HepG2 (cell line): ENCODE measurements around the gene GATD1. TPM values are rescaled to one million over a fixed set of nuclear protein-coding genes. Genes with fewer than 3 reads are reported as not detected.

Source experiments
- ATAC-seq: fragments of 200-7000 bp; cut with Tn5 transposase; 3 replicates; pipeline ENCODE4 v1.9.1; 2020; ENCODE audit warnings: mild to moderate bottlenecking, moderate library complexity
- BruUV-seq: library from RNA; stranded (reverse); fragments of 400-500 nt; replicated peaks from 2 replicates; lab custom pipeline; 2021; lab: Mats Ljungman, UMichigan
- CTCF ChIA-PET: fragments of 300-600 bp; formaldehyde crosslinking; extraction: SDS; loops from one replicate; lab custom pipeline; 2021; ENCODE audit warnings: low total read pairs, inconsistent platforms, low intra/inter-chr PET ratio; lab: Yijun Ruan, JAX
- POLR2A ChIA-PET: fragments of 350-600 bp; sonication (Branson Sonifier 250); formaldehyde crosslinking; loops from one replicate; lab custom pipeline; 2020; ENCODE audit warnings: antibody characterized with exemption, inconsistent platforms; lab: Yijun Ruan, JAX
- DNase-seq: peaks from one replicate; pipeline ENCODE4 v3.0.0-alpha.2; 2015; ENCODE audit warnings: low spot score
- FAIRE-seq: peaks from 3 replicates; lab custom pipeline; 2011; peaks lifted over from hg19 to GRCh38; lab: Jason Lieb, UNC
- H2AFZ ChIP-seq: one replicate; pipeline ENCODE4 v1.6.1; 2011; ENCODE audit warnings: low read length, inconsistent platforms
- H3K27ac ChIP-seq: fragments of 300-600 bp; 3 replicates; pipeline ENCODE4 v1.8.0; 2011; ENCODE audit warnings: mixed run types, mild to moderate bottlenecking, mixed read lengths, low read length, inconsistent platforms; ENCODE audit not compliant: insufficient read depth; ENCODE audit errors: extremely low read length
- H3K27me3 ChIP-seq, 2 experiments: fragments of 200-600 bp in 1 of 2; 2 replicates in 1 of 2; 3 replicates in 1 of 2; pipeline versions ENCODE4 v1.6.0 to v1.8.0; 2011; ENCODE audit warnings: low read length in 2 of 2, mild to moderate bottlenecking in 2 of 2, moderate library complexity in 2 of 2, inconsistent platforms in 1 of 2; ENCODE audit not compliant: insufficient read depth in 2 of 2, control insufficient read depth in 1 of 2
- H3K36me3 ChIP-seq, 2 experiments: fragments of 200-600 bp in 1 of 2; replicated peaks in 1 of 2; 2 replicates in 1 of 2; 3 replicates in 1 of 2; pipeline versions ENCODE4 v1.5.1 to v1.8.0; 2011; ENCODE audit warnings: low read length in 2 of 2, inconsistent platforms in 1 of 2; ENCODE audit not compliant: insufficient read depth in 2 of 2, control insufficient read depth in 1 of 2
- H3K4me1 ChIP-seq: 2 replicates; pipeline ENCODE4 v1.5.1; 2012; ENCODE audit warnings: low read length, inconsistent platforms; ENCODE audit not compliant: insufficient read depth
- H3K4me2 ChIP-seq: 2 replicates; pipeline ENCODE4 v1.6.0; 2011; ENCODE audit warnings: low read depth, low read length, inconsistent platforms
- H3K4me3 ChIP-seq, 3 experiments: fragments of 200-600 bp in 1 of 3; sonication (generic), shearing (Covaris generic) in 1 of 3; replicated peaks in 1 of 3; 2 replicates each; pipeline ENCODE4 v1.5.1; 2011 to 2016; ENCODE audit warnings: low read length in 3 of 3, inconsistent platforms in 2 of 3, low read depth in 2 of 3, mild to moderate bottlenecking in 2 of 3, control low read depth in 1 of 3, mixed read lengths in 1 of 3; ENCODE audit not compliant: insufficient read depth in 1 of 3
- H3K79me2 ChIP-seq: one replicate; pipeline ENCODE4 v1.6.1; 2011; ENCODE audit warnings: low read length, inconsistent platforms; ENCODE audit not compliant: insufficient read depth
- H3K9ac ChIP-seq: 2 replicates; pipeline ENCODE4 v1.6.0; 2011; ENCODE audit warnings: mild to moderate bottlenecking, low read depth, low read length, inconsistent platforms; ENCODE audit not compliant: insufficient read depth
- H3K9me3 ChIP-seq: 2 replicates; pipeline ENCODE4 v1.5.1; 2012; ENCODE audit warnings: mild to moderate bottlenecking, low read length
- H4K20me1 ChIP-seq: 2 replicates; pipeline ENCODE4 v1.6.0; 2011; ENCODE audit warnings: inconsistent platforms, mild to moderate bottlenecking, low read length, moderate library complexity; ENCODE audit not compliant: insufficient read depth
- CTCF ChIP-seq: sonication (generic); formaldehyde crosslinking; IDR thresholded peaks from 2 replicates; pipeline ENCODE4 v1.5.0; 2020; ENCODE audit warnings: mild to moderate bottlenecking, missing genetic modification reagents, moderate library complexity
- ESRRA ChIP-seq: sonication (generic); formaldehyde crosslinking; IDR thresholded peaks from 2 replicates; pipeline ENCODE4 v1.5.1; 2020; ENCODE audit warnings: mild to moderate bottlenecking, low read depth, missing genetic modification reagents
- HIC2 ChIP-seq: sonication (generic); formaldehyde crosslinking; IDR thresholded peaks from 2 replicates; pipeline ENCODE4 v1.9.0; 2022; ENCODE audit warnings: low read depth, missing genetic modification reagents
- IRF1 ChIP-seq: sonication (generic); formaldehyde crosslinking; IDR thresholded peaks from 2 replicates; pipeline ENCODE4 v1.4.0; 2020; ENCODE audit warnings: low read depth, mild to moderate bottlenecking, missing genetic modification reagents
- KAT8 ChIP-seq: IDR thresholded peaks from 2 replicates; pipeline ENCODE4 v1.6.1; 2016; ENCODE audit warnings: missing genetic modification reagents, missing compliant biosample characterization
- KDM5B ChIP-seq: sonication (generic); formaldehyde crosslinking; IDR thresholded peaks from 2 replicates; pipeline ENCODE4 v1.4.0; 2020; ENCODE audit warnings: missing genetic modification reagents, mild to moderate bottlenecking, borderline replicate concordance
- LCORL ChIP-seq, 2 experiments: fragments of 450-650 bp in 1 of 2; sonication (generic) in 1 of 2; formaldehyde crosslinking in 1 of 2; IDR thresholded peaks; 2 replicates each; pipeline versions ENCODE4 v1.5.0 to v1.6.1; 2017 to 2020; ENCODE audit warnings: antibody characterized with exemption in 1 of 2, missing genetic modification reagents in 1 of 2
- MTA1 ChIP-seq: sonication (generic); formaldehyde crosslinking; IDR thresholded peaks from 2 replicates; pipeline ENCODE4 v1.4.0; 2020; ENCODE audit warnings: missing genetic modification reagents, mild to moderate bottlenecking, borderline replicate concordance
- PCBP1 ChIP-seq: fragments of 200-400 bp; formaldehyde crosslinking; IDR thresholded peaks from 2 replicates; pipeline ENCODE4 v1.6.1; 2017; ENCODE audit warnings: mild to moderate bottlenecking, low read depth, low read length, borderline replicate concordance
- ZBTB3 ChIP-seq: sonication (generic); formaldehyde crosslinking; IDR thresholded peaks from 2 replicates; pipeline ENCODE4 v1.4.0; 2020; ENCODE audit warnings: low read depth, mild to moderate bottlenecking, moderate library complexity, missing genetic modification reagents, borderline replicate concordance
- ZMAT3 ChIP-seq: sonication (generic); formaldehyde crosslinking; conservative IDR thresholded peaks from 2 replicates; pipeline ENCODE4 v1.7.0; 2021; ENCODE audit warnings: missing genetic modification reagents
- ZNF263 ChIP-seq: sonication (generic); formaldehyde crosslinking; IDR thresholded peaks from 2 replicates; pipeline ENCODE4 v1.4.0; 2020; ENCODE audit warnings: missing genetic modification reagents
- ZNF326 ChIP-seq: sonication (generic); formaldehyde crosslinking; IDR thresholded peaks from 2 replicates; pipeline ENCODE4 v1.4.0; 2020; ENCODE audit warnings: missing genetic modification reagents, borderline replicate concordance
- ZNF333 ChIP-seq: sonication (generic); formaldehyde crosslinking; IDR thresholded peaks from 2 replicates; pipeline ENCODE4 v1.4.0; 2020; ENCODE audit warnings: mild to moderate bottlenecking, missing genetic modification reagents, borderline replicate concordance
- ZNF335 ChIP-seq: sonication (generic); formaldehyde crosslinking; IDR thresholded peaks from 2 replicates; pipeline ENCODE4 v1.4.0; 2020; ENCODE audit warnings: missing genetic modification reagents
- ZNF546 ChIP-seq: sonication (generic); formaldehyde crosslinking; conservative IDR thresholded peaks from 2 replicates; pipeline ENCODE4 v1.8.1; 2023; ENCODE audit warnings: mild to moderate bottlenecking, missing genetic modification reagents
- ZNF614 ChIP-seq: IDR thresholded peaks from 2 replicates; pipeline ENCODE4 v1.6.1; 2018; ENCODE audit warnings: missing biosample characterization, missing genetic modification reagents, inconsistent platforms, borderline replicate concordance
- ZNF776 ChIP-seq: sonication (generic); formaldehyde crosslinking; IDR thresholded peaks from 2 replicates; pipeline ENCODE4 v1.4.0; 2020; ENCODE audit warnings: mild to moderate bottlenecking, missing genetic modification reagents
- WGBS: methylation state at CpG from one replicate; pipeline ENCODE4 v1.1.6; 2017; ENCODE audit warnings: low lambda C conversion rate; 5-methylcytosine and 5-hydroxymethylcytosine counted together
- in situ Hi-C: cut with HindIII; loops from 2 replicates; pipeline ENCODE4 v1.10.0; 2017; ENCODE audit warnings: low pct_unique_long_range_greater_than_20kb; ENCODE audit not compliant: extremely low pct_ligation_motif_present
- intact Hi-C: fragments of 100-400 bp; cut with micrococcal nuclease; formaldehyde crosslinking; loops from one replicate; pipeline ENCODE4 v1.10.0; 2022; ENCODE audit not compliant: unreplicated experiment
- polyA plus RNA-seq, 8 experiments: library from polyadenylated mRNA; depleted of rRNA in 3 of 8; stranded (reverse) in 7 of 8; unstranded in 1 of 8; fragments of >200 nt; fragmentation: Illumina TruSeq in 4 of 8; extraction: Trizol in 4 of 8; gene quantifications; 2 replicates each; pipeline versions ENCODE4 v1.2.1 to v1.2.3, GENCODE V29; 2011 to 2016; ENCODE audit warnings: low read depth in 4 of 8, missing spikeins in 1 of 8, mixed read lengths in 1 of 8; ENCODE audit not compliant: insufficient read depth in 1 of 8
- total RNA-seq, 5 experiments: library from RNA; depleted of rRNA; stranded (reverse); fragments of >200 nt; fragmentation: Illumina TruSeq; extraction: Trizol; gene quantifications; 2 replicates each; pipeline ENCODE4 v1.2.3, GENCODE V29; 2016; ENCODE audit warnings: low read depth in 1 of 5

Gene GATD1
- total and polyA plus RNA-seq, 2 of the 13 experiments (the other 11 are each of a cell fraction or from before 2014, with no cell fraction given), result 31.3 to 60.5 TPM

GRCh38 chr11:796565-797295, 19.4 kb upstream of the GATD1 start:
- intact Hi-C loops, result no loop called here
- 0% methylated on average over 8 of the region's 18 CpGs for WGBS
- DNase-seq, result peak; percentile 30
- 0 out of 2 replicates have a peak, but pooled peaks have one; percentile 60 for TF ChIP-seq KDM5B (CRISPR knock-in tag)
- peak; percentile 70; the same call in 1 of the 2 replicates for TF ChIP-seq HIC2 (CRISPR knock-in tag)
- no peak for TF ChIP-seq KAT8
- TF ChIP-seq PCBP1, result no peak
- no peak for TF ChIP-seq ZBTB3 (CRISPR knock-in tag)
- 0 out of 2 replicates have a peak, but pooled peaks have one; percentile 56 for TF ChIP-seq ZNF333 (CRISPR knock-in tag)
- no peak for TF ChIP-seq LCORL (IDR thresholded peaks at IDR 0.05)
- TF ChIP-seq LCORL (CRISPR knock-in tag; IDR thresholded peaks at IDR 0.05), result 0 out of 2 replicates have a peak, but pooled peaks have one; percentile 11
- 0 out of 2 replicates have a peak, but pooled peaks have one; percentile 19 for TF ChIP-seq ZMAT3 (CRISPR knock-in tag)
- peak; percentile 31 for TF ChIP-seq MTA1 (CRISPR knock-in tag)
- 0 out of 2 replicates have a peak, but pooled peaks have one; percentile 10 for TF ChIP-seq IRF1
- TF ChIP-seq ZNF776 (CRISPR knock-in tag), result 0 out of 2 replicates have a peak, but pooled peaks have one; percentile 46
- no peak for TF ChIP-seq ZNF326 (CRISPR knock-in tag)
- TF ChIP-seq CTCF (CRISPR knock-in tag), result peak; percentile 4; the same call in 1 of the 2 replicates
- TF ChIP-seq ZNF263 (CRISPR knock-in tag), result 0 out of 2 replicates have a peak, but pooled peaks have one; percentile 23
- TF ChIP-seq ZNF614 (CRISPR knock-in tag), result 0 out of 2 replicates have a peak, but pooled peaks have one; percentile 4
- 0 out of 2 replicates have a peak, but pooled peaks have one; percentile 15 for TF ChIP-seq ZNF546
- TF ChIP-seq ESRRA (CRISPR knock-in tag), result peak; percentile 33; the same call in 1 of the 2 replicates
- TF ChIP-seq ZNF335, result 0 out of 2 replicates have a peak, but pooled peaks have one; percentile 14

More at GRCh38 chr11:796565-797295, 19.4 kb upstream of the GATD1 start:
- Histone ChIP-seq H3K4me3 (peak overlapping the region; percentile 70 to 97 (median 94)), H3K79me2 (peaks cover 4% of the 10 kb centered on the region), H3K4me1 (no peaks in the 10 kb centered on the region), H3K27me3 (no peaks in the 10 kb centered on the region; a peak in 1 of 5 replicates), H3K4me2 (peak overlapping the region; percentile 100), H3K27ac (peak overlapping the region; percentile 80), H3K9ac (peak overlapping the region; percentile 82), H2AFZ (no peak overlapping the region), H4K20me1 (no peaks in the 10 kb centered on the region), H3K36me3 (peaks cover 1 to 4% of the 10 kb centered on the region in 2 experiments; a peak in 1 of 5 replicates), H3K9me3 (no peaks in the 10 kb centered on the region)
- ATAC-seq (peak; percentile 30), FAIRE-seq (no peak)
- POLR2A ChIA-PET, result interaction anchor here (0.6 to 5.3 kb wide), 17 partner anchors 9 to 261 kb away, joined by 3 to 44 read pairs (median 4); partner anchors contain the start of genes DEAF1, GATD1, PHRF1 and PIDD1
- CTCF ChIA-PET, result no interaction called here
- no TSS peak for BruUV-seq
- in situ Hi-C loops, result no loop called here
